HEK293 (cell line): ENCODE results near the gene LHB.

ENCODE experiments used
- SP2 ChIP-seq: fragments of 450-650 bp; formaldehyde crosslinking; IDR thresholded peaks from 2 replicates; pipeline ENCODE4 v1.5.1; 2016; ENCODE audit warnings: missing biosample characterization, missing genetic modification characterization
- ZBTB21 ChIP-seq: fragments of 450-650 bp; formaldehyde crosslinking; IDR thresholded peaks from 2 replicates; pipeline ENCODE4 v1.5.1; 2017; ENCODE audit warnings: missing biosample characterization, missing genetic modification characterization
- ZBTB48 ChIP-seq: fragments of 450-650 bp; formaldehyde crosslinking; IDR thresholded peaks from 2 replicates; pipeline ENCODE4 v1.5.1; 2016; ENCODE audit warnings: missing biosample characterization, missing genetic modification characterization
- ZBTB8A ChIP-seq: fragments of 450-650 bp; formaldehyde crosslinking; IDR thresholded peaks from 2 replicates; pipeline ENCODE4 v1.5.1; 2016; ENCODE audit warnings: missing biosample characterization, missing genetic modification characterization
- ZEB2 ChIP-seq: fragments of 450-650 bp; formaldehyde crosslinking; IDR thresholded peaks from 2 replicates; pipeline ENCODE4 v1.5.1; 2016; ENCODE audit warnings: missing biosample characterization, missing genetic modification characterization
- ZNF626 ChIP-seq: fragments of 450-650 bp; sonication (Bioruptor Pico); formaldehyde crosslinking; IDR thresholded peaks from 2 replicates; pipeline ENCODE4 v1.5.1; 2018; ENCODE audit warnings: missing biosample characterization, missing genetic modification characterization, inconsistent platforms
- ZNF629 ChIP-seq: fragments of 450-650 bp; formaldehyde crosslinking; IDR thresholded peaks from 2 replicates; pipeline ENCODE4 v1.5.1; 2017; ENCODE audit warnings: missing biosample characterization, missing genetic modification characterization
- TF ChIP-seq, protein P1 (sequence below): fragments of 450-650 bp; formaldehyde crosslinking; IDR thresholded peaks from 2 replicates; pipeline ENCODE4 v1.5.1; 2016; ENCODE audit warnings: missing biosample characterization, missing genetic modification characterization
- TF ChIP-seq, protein P2 (sequence below): fragments of 450-650 bp; formaldehyde crosslinking; IDR thresholded peaks from 2 replicates; pipeline ENCODE4 v1.5.1; 2016; ENCODE audit warnings: missing biosample characterization, missing genetic modification characterization

DNA sequence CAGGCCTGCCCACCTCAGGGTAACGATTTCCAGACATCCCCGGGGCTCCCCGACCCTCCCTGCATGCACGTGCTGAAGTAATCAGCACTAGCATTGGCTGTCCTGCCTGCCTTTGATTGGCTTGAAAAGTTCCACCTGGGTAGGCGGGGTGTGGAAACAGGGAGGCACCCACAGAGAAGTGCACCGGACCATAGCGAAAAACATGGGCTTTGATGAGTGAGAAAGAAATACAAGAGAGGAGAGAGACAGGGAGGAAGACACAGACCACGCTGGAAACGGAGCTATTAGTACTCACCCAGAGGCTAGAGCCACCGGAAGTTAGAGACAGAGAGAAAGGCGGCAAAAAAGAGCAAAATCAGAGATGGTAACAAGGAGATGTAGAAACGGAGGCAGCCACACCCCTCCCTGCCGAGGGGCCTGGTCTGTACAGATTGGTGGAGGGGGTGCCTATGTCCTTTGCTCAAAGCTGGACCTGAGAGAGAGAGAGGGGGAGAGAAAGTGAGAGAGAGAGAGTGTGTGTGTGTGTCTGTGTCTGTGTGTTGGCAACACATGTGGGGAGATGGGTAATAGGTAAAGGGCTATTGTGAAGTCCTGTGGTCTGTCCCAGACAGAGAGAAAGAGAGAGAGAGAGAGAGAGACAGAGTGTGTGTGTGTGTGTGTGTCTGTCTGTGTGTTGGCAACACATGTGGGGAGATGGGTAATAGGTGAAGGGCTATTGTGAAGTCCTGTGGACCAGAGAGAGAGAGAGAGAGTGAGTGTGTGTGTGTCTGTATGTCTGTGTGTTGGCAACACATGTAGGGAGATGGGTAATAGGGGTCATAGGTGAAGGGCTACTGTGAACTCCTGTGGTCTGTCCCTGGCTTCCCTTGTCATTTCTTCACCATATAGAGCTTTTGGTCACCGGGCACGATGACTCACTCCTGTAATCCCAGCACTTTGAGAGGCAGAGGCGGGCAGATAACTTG lies 4.3 kb upstream of the LHB start:
- TF ChIP-seq ZBTB8A (tag by site-specific recombination) (no peak), ZNF629 (peak; percentile 29; the same call in 1 of the 2 replicates), SP2 (tag by site-specific recombination) (peak; percentile 34; the same call in 1 of the 2 replicates), ZBTB48 (tag by site-specific recombination) (peak; percentile 67), ZNF626 (tag by site-specific recombination) (no peak), ZEB2 (tag by site-specific recombination) (peak; percentile 42; the same call in 1 of the 2 replicates), ZBTB21 (tag by site-specific recombination) (peak; percentile 59; the same call in 1 of the 2 replicates)
- TF ChIP-seq, protein P1, sequence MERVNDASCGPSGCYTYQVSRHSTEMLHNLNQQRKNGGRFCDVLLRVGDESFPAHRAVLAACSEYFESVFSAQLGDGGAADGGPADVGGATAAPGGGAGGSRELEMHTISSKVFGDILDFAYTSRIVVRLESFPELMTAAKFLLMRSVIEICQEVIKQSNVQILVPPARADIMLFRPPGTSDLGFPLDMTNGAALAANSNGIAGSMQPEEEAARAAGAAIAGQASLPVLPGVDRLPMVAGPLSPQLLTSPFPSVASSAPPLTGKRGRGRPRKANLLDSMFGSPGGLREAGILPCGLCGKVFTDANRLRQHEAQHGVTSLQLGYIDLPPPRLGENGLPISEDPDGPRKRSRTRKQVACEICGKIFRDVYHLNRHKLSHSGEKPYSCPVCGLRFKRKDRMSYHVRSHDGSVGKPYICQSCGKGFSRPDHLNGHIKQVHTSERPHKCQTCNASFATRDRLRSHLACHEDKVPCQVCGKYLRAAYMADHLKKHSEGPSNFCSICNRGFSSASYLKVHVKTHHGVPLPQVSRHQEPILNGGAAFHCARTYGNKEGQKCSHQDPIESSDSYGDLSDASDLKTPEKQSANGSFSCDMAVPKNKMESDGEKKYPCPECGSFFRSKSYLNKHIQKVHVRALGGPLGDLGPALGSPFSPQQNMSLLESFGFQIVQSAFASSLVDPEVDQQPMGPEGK, result peak; percentile 81
- TF ChIP-seq, protein P2, sequence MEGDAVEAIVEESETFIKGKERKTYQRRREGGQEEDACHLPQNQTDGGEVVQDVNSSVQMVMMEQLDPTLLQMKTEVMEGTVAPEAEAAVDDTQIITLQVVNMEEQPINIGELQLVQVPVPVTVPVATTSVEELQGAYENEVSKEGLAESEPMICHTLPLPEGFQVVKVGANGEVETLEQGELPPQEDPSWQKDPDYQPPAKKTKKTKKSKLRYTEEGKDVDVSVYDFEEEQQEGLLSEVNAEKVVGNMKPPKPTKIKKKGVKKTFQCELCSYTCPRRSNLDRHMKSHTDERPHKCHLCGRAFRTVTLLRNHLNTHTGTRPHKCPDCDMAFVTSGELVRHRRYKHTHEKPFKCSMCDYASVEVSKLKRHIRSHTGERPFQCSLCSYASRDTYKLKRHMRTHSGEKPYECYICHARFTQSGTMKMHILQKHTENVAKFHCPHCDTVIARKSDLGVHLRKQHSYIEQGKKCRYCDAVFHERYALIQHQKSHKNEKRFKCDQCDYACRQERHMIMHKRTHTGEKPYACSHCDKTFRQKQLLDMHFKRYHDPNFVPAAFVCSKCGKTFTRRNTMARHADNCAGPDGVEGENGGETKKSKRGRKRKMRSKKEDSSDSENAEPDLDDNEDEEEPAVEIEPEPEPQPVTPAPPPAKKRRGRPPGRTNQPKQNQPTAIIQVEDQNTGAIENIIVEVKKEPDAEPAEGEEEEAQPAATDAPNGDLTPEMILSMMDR (tag by site-specific recombination), result no peak
